HG03175 (cell line): ENCODE data around the gene FAM120B.
A peak's percentile ranks its signal among the peaks of the same experiment; 100 is the strongest.

Experiments used
- ATAC-seq: cut with Tn5 transposase; IDR thresholded peaks from one replicate; pipeline ENCODE4 v1.9.1; 2021; ENCODE audit warnings: mild to moderate bottlenecking, moderate library complexity; ENCODE audit not compliant: unreplicated experiment

The FAM120B gene

DNA sequence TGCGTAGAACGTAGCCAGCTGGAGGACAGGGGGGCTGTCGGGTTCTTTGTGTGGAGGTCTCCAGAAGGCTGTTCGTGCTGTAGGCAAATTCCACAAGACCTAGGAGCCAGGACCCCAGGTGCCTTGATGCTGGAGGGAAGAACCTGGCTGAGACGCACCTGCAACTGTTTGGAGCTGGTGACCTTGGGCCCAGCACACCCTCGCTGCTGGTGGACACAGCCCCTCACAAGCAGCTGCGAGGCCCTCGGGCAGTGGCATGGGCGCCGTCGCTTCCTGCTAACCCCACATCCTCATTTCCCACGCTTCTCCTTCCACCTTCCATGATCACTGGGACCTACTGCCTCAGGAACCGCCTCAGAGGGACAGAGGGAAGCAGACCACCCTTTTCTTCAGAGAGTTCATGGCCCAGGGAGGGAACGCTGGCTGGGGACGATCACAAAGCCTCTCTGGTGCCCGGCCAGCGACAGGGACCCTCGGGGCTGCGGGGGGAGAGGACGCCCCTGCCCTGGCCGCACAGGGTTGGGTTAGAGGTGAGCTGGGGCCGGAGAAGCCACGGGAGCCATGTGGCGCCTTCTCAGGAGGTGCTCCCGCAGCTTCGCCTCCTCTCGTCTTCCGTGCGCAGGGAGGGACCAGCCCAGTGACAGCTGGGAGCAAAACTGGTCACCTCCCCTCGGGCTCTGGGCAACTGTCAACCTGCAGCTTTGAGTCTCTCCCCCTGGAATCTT lies 34.1 kb upstream of the FAM120B start:
- ATAC-seq, result no peak

DNA sequence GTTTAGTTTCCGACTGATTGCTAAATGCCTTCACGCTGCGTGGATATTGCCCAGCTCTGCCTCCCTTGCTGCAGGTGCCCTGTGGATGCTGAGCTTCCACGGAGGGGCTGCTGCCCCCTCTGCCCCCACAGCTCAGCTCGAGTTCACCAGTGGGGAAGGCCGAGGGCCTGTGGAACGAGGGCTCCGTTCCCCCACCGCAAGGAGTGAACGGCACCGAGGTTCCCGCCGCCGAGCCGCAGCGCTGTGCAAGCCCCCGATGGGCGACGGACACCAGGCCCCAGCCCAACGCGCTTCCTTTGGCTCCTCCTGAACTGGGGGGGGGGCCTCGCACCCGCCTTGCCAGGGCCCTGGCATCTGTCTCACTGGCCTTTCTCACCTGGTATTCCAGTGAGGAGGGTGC lies 33.4 kb upstream of the FAM120B start:
- no peak for ATAC-seq

DNA sequence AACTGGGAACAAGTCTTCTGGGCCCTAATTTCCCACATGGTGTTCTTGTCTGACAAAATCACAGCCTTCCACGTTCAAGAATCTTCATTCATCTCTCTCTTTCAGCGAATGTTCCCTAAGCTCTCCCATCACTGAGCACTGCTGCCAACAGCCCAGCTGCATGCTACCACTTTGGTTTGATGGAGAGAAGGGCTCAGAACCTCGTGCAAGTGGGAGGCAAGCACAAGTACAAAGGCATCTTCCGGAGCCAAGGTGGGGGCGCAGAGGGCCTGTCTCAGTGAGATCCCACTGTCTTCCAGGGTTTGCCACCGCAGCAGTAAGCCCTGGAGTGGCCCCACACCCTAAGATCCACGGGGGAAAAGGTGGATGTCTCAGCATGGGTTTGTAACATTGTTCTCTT lies 32.9 kb upstream of the FAM120B start:
- no peak for ATAC-seq

DNA sequence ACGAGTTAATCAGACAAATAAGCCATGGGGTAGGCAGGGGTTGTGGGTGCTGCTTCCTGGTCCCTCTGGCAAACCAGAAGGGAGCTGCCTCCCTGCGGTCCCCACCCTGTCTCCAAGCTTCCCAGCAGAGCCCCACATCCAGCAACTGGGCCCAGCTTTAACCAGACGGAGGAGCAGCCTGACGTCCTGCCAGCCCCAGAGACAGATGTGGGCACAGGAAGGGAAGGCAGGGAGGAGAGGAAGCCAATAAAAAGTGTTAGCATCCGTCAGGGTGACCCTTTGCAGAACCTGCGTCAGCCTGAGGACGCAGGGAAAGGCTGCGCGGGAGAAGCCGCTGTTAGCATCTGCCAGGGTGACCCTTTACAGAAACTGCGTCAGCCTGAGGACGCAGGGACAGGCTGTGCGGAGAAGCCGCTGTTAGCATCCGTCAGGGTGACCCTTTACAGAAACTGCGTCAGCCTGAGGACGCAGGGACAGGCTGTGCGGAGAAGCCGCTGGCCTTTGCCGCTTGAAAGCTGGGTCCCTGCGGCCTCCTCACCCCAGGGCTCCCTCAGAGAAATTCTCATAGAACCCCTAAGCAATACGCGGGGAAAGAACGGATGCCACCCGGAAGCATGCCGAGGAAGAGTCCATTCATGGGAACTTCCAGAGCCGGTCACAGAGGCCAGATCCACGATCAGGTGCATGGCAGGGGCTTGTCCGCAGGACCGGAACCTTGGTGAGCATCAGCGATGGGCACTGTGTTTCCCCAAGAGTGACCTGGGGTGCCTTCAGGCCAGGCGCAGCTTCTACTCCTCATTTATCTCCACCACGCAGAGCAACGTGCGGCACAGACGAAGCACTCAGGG lies 31.6 kb upstream of the FAM120B start:
- ATAC-seq, result no peak

DNA sequence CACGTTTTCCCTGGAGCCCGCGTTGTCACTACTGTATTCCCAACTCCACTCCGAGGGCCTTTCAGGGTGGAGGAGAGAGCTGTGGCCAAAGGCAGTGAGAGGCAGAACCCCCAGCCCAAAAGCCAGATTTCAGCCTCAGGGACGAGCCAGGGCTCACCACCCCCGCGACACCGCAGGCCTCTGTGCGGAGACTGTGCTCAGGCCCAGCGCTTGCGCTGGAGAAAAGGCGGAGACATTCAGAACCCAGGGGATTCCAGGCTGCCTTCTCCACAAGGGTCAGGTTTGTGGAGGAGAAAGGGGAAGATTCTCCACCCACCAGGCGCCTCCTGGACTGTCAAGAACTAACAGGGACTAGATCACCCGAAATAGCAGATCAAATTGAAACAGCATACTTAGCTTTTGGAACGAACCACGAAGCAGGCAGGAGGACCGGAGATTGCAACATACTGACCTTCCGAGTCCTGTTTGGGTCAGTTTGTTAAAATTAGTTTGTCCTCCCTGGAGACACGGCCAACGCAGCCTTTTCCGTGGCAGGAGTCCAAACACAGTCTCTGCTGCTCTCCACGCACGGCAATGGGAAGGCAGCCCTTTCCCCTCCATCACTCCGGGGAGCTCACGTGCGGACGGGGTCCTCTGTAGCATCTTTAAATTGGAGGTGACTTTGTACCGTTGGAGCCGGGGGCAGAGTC lies 30.0 kb upstream of the FAM120B start:
- ATAC-seq, result no peak

DNA sequence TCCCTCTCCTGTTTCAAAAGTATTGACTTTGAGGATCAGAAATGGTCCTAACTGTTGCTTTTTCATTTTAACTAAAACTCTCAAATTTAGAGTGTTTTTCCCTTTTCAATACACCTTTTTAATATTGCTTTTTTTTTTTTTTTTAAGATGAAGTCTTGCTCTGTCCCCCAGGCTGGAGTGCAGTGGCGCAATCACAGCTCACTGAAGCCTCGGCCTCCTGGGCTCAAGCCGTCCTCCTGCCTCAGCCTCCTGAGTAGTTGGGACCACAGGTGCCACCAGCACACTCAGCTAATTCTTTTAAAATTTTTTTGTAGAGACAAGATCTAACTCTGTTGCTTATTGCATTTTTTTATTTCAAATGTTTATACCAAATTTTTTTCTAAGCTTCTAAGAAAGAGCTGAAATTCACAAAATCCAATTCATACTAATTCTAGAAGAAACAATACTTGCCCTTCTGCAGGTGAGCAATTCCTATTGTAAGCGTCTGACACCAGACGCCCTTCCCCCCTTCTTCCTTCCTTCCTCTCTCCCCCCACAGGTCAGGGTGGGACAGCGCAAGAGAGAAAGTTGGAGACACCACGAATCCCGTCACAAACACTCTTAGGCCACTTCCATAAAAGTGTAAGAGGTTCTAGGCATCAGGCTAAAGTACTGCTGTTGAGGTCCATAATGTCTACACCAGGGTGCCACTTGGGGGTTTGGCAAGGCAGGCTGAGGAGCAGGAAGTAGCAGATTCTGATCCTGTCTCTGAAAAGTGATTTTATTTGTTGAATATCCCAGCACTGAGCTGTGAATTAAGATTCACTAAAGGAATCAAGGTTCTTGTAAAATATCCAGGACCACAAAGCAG lies 28.4 kb upstream of the FAM120B start:
- no peak for ATAC-seq

DNA sequence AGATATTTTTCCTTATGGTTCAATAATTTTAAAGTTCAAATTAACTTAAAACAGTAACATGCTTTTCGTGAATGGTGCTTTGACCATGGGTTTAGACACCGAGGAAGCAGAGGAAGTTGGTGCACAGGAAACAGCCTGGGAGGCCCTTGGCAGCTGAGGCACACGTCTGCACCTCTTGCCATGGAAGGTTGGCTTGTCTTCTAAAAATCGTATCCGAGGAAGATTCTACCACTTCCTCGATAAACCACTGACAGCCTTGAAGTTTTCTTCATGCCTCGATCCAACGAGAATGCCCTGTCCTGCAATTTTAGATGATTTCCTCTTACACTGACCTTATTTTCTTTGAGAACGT lies 27.8 kb upstream of the FAM120B start:
- ATAC-seq, result no peak

DNA sequence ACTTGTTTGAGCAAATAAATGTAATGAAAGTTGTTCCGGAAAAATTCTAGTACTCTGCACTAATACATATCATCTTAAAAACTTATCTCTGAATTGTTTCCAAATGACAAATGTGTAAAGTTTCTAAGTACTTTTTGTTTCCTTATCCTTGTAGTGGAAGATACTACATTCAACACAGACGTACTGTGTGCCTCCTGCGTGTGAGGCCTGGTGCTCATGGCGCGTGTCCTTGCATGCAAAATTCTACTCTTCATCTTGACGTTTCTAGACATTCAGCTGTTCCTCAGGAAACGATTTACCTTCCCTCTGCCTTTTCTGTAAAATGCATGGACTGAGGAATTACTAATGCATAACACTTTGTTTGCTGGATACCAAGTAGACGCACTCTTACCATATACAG lies 27.1 kb upstream of the FAM120B start:
- ATAC-seq, result no peak

DNA sequence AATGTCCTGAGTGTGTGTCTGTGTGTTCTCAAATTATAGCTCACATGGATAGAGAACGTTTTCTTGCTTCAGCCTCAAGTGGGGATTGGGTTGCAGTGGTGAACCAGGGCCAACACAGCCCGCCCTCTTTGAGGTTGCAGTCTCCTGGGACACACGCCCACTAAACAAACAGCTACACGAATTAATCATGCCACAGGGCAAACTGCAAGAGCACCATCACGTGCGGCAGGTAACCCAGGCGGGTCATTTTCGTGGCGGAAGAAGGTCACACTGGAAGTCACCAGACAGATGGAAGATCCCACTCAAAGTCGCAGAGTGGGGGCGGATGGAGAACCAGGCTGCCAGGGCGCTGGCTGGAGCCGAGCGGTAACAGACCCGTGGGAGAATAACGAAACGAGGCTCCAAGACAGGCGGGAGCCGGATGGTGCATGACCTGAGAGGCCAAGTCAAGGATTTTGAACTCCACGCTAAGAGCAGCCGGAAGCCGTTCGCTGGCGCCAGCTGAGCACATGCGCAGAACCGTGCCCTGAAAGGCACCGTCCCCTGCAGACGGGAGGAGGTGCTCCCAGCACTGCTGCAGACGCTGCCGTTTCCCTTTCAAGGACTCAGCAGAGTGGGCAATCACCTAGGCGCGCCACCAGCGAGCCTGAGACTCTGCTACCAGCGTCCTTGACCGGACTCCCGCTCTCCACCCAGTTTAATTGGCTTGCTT lies 26.4 kb upstream of the FAM120B start:
- peak; percentile 73 for ATAC-seq

DNA sequence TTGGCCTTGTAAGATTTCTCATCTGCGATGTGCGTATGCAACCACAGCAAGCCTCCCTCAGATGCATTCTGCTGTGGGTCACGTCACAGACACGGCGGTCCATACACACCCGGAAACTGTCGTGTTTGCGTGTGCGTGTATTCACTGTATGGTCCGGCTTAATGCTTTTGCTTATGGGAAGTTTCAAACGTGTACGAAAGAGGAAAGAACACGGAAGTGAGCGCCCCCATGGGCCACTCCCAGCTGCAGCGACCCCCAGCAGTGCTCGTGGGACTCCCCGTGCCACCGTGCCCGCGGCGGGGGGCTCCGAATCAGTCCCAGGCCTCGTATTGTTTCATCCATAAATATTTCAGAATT lies 25.9 kb upstream of the FAM120B start:
- ATAC-seq, result peak; percentile 12

DNA sequence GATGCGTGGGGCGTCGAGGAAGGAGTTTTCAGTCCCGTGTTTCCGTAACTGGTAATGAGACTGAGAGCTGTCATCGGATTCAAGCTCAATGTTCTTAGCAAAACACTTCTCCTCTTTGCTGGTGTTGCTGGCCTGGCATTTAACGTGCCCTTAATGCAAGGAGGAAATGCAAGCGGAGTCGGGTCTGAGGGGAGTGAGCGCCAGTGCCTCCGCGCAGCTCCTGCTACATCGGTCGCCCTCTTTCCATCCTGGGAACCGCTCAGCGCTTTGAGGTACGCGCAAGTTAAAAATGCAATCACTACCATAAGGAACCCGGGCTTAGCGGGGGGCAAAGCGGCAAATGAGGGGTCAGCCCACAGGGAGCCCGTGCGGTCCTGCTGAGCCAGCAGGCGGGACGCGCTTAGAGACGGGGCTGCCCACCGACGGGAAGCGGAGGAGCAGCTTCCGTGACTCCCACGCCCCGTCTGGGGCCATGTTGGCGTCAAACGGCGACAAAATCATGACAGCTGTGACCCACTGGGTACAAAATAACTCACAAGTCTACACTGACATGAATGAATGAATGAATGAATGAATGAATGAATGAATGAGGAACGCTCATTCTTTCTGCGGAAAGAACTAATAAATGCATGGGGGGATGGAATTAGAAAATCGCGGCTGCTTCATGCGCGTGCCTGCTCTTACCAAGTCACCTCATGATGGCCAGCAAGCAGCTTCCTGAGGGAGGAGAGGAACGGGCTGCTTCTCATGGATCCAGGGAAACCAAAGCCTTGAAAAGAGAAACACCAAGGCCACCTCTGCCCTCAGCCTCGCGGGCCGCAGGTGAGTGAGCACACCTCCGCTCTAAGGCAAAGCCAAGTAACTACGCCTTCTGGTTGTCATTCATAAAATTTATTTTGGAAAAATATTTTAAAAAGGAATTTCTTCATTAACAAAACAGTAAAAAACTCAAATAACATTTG lies 24.9 kb upstream of the FAM120B start:
- no peak for ATAC-seq

DNA sequence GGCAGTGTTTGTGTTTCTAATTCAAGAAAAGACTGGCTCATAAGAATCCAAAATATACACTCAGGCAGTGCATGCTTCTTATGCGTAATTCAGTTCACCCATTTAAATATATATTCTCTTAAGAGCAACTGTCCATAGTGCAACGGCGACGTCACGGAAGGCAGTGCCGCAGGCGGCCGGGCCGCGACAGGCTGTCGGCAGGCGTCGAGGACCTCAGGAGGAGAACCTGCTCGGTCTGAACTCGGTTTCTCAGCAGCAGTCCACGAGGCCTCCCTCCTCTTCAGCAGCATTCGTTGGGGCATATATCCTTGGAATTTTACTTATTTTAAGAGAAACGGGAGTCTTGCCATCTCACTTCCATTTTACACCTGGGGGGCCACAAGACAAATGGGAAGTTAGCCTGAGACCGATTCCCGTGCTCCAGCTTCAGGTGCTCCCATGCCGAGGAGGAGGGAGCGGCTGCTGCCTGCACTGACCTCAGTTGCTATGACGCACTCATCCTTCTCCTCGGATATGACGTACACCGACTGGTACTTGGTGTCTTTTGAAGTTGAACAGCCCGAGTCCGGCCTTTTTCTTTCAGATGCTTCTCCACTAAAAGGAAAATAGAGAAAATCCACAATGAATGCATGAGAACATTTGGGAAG lies 23.9 kb upstream of the FAM120B start:
- ATAC-seq, result no peak

DNA sequence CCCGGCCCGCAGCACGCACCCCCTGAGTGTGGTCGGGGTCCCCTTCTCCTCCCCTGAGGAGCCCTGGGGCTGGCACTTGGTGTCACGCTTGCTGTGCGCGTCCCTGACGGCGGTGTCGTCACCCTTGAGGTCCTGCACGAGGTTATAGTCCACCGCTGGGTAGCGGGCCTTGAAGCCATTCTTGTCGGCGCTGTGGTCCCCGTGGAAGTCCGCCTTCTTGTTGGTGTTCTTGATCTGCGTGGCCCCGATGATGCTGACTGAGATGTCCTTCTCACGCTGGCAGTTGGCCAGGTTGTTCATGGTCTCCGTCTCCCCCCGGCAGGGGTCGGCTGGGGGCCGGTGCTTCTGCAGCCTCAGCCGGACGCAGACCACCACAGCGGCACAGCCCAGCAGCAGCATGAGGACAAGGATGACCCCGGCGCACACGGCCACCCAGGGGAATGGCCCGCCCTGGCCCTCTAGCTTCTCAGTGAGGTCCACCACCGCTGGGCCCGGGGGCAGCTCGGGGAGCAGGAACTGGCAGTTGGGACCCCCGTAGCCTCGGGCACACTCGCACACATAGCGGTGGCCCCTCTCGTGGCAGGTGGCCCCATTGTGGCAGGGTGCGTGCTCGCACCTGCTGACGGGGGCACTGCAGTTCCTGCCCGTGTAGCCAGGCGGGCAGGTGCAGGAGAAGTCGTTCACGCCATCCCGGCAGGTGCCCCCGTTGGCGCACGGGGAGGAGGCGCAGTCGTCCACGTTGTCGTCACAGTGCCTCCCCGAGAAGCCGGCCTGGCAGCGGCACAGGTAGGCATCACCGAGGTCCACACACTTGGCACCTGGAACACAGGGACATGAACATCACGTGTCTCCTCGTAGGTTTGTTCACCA lies 23.1 kb upstream of the FAM120B start:
- no peak for ATAC-seq

DNA sequence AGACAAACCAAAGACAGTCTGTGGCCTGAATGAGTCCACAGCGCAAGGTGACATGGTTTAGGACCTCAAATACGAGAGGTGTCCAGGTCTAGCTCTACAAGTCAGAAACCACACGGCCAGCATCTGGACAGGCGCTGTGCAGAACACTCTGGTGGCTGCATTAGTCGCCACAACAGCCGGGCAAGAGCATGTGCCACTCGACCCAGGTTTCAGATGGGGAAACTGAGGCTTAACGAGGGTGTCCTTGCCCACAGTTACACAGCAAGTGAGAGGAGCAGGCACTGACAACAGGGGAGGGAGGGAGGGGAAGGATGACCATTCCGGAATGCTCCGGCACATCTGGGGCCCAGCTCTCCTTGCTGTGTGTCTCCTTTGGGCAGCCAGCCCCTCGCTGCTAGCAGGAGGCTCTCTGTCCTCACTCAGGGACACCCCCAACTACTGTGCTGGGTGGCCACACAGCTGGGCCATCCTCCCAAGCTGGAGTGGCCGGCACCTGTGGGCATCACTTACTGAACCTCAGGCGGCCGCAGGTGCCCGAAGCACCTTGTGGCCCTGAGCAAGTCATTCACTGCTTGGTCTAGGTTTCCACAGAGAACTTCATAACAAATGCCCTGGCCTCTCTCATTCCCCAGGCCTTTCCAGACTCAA lies 22.3 kb upstream of the FAM120B start:
- ATAC-seq, result no peak

DNA sequence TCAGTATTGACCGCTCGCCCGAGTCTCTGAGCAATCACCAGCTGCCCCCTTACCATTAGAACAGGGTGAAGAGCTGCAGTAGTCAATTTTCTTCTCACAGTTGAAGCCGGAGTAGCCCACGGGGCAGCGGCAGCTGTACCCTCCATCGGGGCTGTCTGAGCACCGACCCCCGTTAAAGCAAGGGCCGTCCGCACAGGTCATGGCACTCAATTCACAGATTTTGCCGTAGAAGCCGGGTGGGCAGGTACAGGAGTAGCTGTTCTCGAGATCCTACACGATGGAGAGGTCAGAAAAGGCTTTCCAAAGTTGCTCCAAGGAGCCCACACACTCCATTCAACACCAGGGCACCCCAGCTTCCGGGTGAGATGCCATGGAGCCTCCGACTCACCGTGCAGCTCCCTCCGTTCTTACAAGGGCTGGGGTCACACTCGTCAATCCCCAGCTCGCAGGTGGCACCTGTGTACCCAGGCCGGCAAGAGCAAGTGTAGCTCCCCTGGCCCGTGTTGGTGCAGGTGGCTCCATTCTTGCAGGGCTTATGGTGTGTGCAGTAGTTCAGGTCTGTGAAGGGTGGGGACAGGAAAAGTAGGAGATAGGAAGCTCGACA lies 21.6 kb upstream of the FAM120B start:
- ATAC-seq, result no peak

DNA sequence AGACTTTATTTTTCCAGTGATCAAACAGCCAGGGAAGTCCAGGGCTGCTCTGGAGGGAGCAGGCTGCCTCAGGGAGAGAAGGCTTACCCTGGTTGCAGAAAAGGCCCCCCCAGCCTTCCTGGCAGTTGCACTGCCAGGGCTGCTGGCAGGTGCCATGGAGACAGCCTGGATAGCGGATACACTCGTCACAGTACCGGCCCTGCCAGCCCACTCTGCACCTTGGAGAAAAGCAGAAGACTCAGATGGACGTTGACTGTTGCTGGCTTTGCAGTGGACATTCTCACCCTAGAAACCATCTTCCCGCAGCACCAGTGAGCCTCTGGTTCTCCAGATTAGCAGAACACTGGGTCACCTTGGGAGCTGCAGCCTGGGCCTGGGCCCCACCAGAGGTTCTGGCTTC lies 21.1 kb upstream of the FAM120B start:
- ATAC-seq, result no peak
